Stomach smooth muscle (tissue), 2 donors: Measurements from ENCODE around the gene C3.
"Not testable (repeated sequence)": the region's sequence is repeated elsewhere in the genome, so short reads cannot be mapped to it uniquely, and the experiment has no call there.

ENCODE experiments used
- H3K27ac ChIP-seq: one replicate; pipeline ENCODE4 v1.7.0; 2013; ENCODE audit warnings: mild to moderate bottlenecking, low read length, inconsistent platforms
- H3K27me3 ChIP-seq, 2 donors: one replicate each; pipeline ENCODE4 v1.7.0; 2013; ENCODE audit warnings: low read length in 2 of 2; ENCODE audit not compliant: insufficient read depth in 2 of 2, control insufficient read depth in 1 of 2
- H3K36me3 ChIP-seq, 2 donors: one replicate each; pipeline ENCODE4 v1.7.0; 2013; ENCODE audit warnings: low read length in 2 of 2; ENCODE audit not compliant: control insufficient read depth in 2 of 2, insufficient read depth in 2 of 2
- H3K4me1 ChIP-seq: one replicate; pipeline ENCODE4 v1.7.0; 2013; ENCODE audit warnings: low read length; ENCODE audit not compliant: control insufficient read depth, insufficient read depth
- H3K4me3 ChIP-seq, 2 donors: one replicate each; pipeline ENCODE4 v1.7.0; 2013; ENCODE audit warnings: low read length in 2 of 2
- H3K9ac ChIP-seq, 2 donors: one replicate each; pipeline ENCODE4 v1.7.0; 2013; ENCODE audit warnings: low read length in 2 of 2, mild to moderate bottlenecking in 1 of 2
- H3K9me3 ChIP-seq, 2 donors: one replicate each; pipeline ENCODE4 v1.7.0; 2013; ENCODE audit warnings: low read length in 2 of 2; ENCODE audit not compliant: control insufficient read depth in 2 of 2
- donor health status: healthy.
- donor health status: Pancreatic carcinoma.

C3 gene

GRCh38 chr19:6640333-6640732 lies 80.1 kb downstream of the C3 start:
- not testable (repeated sequence) for H3K9ac ChIP-seq, H3K36me3 ChIP-seq, H3K27ac ChIP-seq, H3K4me1 ChIP-seq, H3K4me3 ChIP-seq, H3K9me3 ChIP-seq, H3K27me3 ChIP-seq

GRCh38 chr19:6639439-6639838 lies 81.0 kb downstream of the C3 start:
- Histone ChIP-seq H3K27ac (no peak overlapping the region), H3K9ac (no peak overlapping the region), H3K4me1 (no peaks in the 10 kb centered on the region), H3K27me3 (peaks cover 0 to 5% of the 10 kb centered on the region in 2 donors), H3K9me3 (no peaks in the 10 kb centered on the region), H3K4me3 (no peak overlapping the region), H3K36me3 (no peaks in the 10 kb centered on the region)

DNA sequence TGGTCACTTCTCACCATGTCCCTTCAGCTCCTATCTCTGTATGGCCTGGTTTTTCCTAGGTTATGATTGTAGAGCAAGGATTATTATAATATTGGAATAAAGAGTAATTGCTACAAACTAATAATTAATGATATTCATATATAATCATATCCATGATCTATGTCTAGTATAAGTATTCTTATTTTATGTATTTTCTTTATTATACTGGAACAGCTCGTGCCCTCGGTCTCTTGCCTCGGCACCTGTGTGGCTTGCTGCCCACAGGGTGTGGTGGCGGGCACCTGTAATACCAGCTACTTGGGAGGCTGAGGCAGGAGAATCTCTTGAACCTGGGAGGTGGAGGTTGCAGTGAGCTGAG lies 87.0 kb downstream of the C3 start:
- H3K27ac ChIP-seq, H3K4me3 ChIP-seq, H3K9ac ChIP-seq, H3K27me3 ChIP-seq, H3K36me3 ChIP-seq, H3K4me1 ChIP-seq, H3K9me3 ChIP-seq: not testable (repeated sequence)

DNA sequence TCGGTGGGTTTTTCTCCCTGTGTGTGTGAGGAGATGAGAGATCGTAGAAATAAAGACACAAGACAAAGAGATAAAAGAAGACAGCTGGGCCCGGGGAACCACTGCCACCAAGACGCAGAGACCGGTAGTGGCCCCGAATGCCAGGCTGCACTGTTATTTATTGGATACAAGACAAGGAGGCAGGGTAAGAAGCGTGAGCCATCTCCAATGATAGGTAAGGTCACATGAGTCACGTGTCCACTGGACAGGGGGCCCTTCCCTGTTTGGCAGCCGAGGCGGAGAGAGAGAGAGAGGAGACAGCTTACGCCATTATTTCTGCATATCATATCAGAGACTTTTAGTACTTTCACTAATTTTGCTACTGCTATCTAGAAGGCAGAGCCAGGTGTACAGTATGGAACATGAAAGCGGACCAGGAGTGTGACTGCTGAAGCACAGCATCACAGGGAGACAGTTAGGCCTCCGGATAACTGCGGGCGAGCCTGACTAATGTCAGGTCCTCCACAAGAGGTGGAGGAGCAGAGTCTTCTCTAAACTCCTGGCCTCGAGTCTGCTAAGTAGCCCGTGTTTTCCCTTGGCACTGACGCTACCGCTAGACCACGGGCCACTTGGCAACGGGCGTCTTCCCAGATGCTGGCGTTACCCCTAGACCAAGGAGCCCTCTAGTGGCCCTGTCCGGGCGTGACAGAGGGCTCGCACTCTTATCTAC lies 87.5 kb downstream of the C3 start:
- not testable (repeated sequence) for H3K9me3 ChIP-seq, H3K27ac ChIP-seq, H3K27me3 ChIP-seq

GRCh38 chr19:6632002-6632621 lies 88.3 kb downstream of the C3 start:
- Histone ChIP-seq H3K4me3 (no peak overlapping the region), H3K27me3 (peaks cover 0 to 2% of the 10 kb centered on the region in 2 donors)

More for the DNA sequence above, 87.5 kb downstream of the C3 start:
- not testable (repeated sequence) for H3K4me3 ChIP-seq, H3K4me1 ChIP-seq, H3K36me3 ChIP-seq, H3K9ac ChIP-seq

More at GRCh38 chr19:6632002-6632621, 88.3 kb downstream of the C3 start:
- Histone ChIP-seq H3K36me3 (no peaks in the 10 kb centered on the region), H3K4me1 (no peaks in the 10 kb centered on the region), H3K9me3 (no peaks in the 10 kb centered on the region), H3K9ac (no peak overlapping the region), H3K27ac (no peak overlapping the region)
